Lower leg skin (tissue), 4 donors: ENCODE measurements around the gene CGB5. TPM values are rescaled to one million over a fixed set of nuclear protein-coding genes. Genes with fewer than 3 reads are reported as not detected.
A peak's percentile ranks its signal among the peaks of the same experiment; 100 is the strongest.
"Not testable (repeated sequence)": the region's sequence is repeated elsewhere in the genome, so short reads cannot be mapped to it uniquely, and the experiment has no call there.

ENCODE experiments used
- DNase-seq, 2 donors: peaks; one replicate each; pipeline ENCODE4 v3.0.0-alpha.2; 2019; ENCODE audit warnings: low spot score in 2 of 2
- H3K4me3 ChIP-seq: fragments of 200-600 bp; sonication (generic); 2 replicates; pipeline ENCODE4 v1.5.1; 2017; ENCODE audit warnings: mild to moderate bottlenecking, low read depth; ENCODE audit not compliant: poor library complexity, severe bottlenecking
- POLR2A ChIP-seq, 2 donors: fragments of 450-650 bp; IDR thresholded peaks; one replicate each; pipeline ENCODE4 v1.6.1; 2016 to 2017; ENCODE audit warnings: antibody characterized with exemption in 2 of 2, mild to moderate bottlenecking in 1 of 2, moderate library complexity in 1 of 2
- WGBS, 2 donors: methylation state at CpG; one replicate each; pipeline ENCODE4 v1.1.5; 2018; 5-methylcytosine and 5-hydroxymethylcytosine counted together
- intact Hi-C: fragments of 100-400 bp; cut with DNase I; formaldehyde crosslinking; loops from one replicate; pipeline ENCODE4 v1.15.0; 2023; ENCODE audit warnings: low total_unique reads
- total RNA-seq, 4 donors: library from RNA; depleted of rRNA; stranded (reverse); fragments of >200 nt; gene quantifications; one replicate each; pipeline ENCODE4 v1.1.0, GENCODE V29; 2016
- TF ChIP-seq, protein P1 (sequence below), 3 donors: fragments of 450-650 bp; IDR thresholded peaks; one replicate each; pipeline ENCODE4 v1.5.1; 2016; ENCODE audit warnings: antibody characterized with exemption in 3 of 3, mild to moderate bottlenecking in 3 of 3, moderate library complexity in 2 of 3

CGB5 gene
- total RNA-seq, 4 donors from 2014 or later: not detected

- no peak for TF ChIP-seq POLR2A (IDR thresholded peaks at IDR 0.05)
- TF ChIP-seq, protein P1, sequence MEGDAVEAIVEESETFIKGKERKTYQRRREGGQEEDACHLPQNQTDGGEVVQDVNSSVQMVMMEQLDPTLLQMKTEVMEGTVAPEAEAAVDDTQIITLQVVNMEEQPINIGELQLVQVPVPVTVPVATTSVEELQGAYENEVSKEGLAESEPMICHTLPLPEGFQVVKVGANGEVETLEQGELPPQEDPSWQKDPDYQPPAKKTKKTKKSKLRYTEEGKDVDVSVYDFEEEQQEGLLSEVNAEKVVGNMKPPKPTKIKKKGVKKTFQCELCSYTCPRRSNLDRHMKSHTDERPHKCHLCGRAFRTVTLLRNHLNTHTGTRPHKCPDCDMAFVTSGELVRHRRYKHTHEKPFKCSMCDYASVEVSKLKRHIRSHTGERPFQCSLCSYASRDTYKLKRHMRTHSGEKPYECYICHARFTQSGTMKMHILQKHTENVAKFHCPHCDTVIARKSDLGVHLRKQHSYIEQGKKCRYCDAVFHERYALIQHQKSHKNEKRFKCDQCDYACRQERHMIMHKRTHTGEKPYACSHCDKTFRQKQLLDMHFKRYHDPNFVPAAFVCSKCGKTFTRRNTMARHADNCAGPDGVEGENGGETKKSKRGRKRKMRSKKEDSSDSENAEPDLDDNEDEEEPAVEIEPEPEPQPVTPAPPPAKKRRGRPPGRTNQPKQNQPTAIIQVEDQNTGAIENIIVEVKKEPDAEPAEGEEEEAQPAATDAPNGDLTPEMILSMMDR (IDR thresholded peaks at IDR 0.05): no peak
Measured at GRCh38 chr19:49056101-49056901, 12.7 kb downstream of the CGB5 start.

GRCh38 chr19:49056902-49057596, 13.4 kb downstream of the CGB5 start:
- DNase-seq, intact Hi-C loops: not testable (repeated sequence)
- peak overlapping the region; percentile 13 for H3K4me3 ChIP-seq
- WGBS, 2 donors: 2 to 4% methylated on average over 27 to 30 of the region's 34 CpGs

More at GRCh38 chr19:49056101-49056901, 12.7 kb downstream of the CGB5 start:
- peak overlapping the region; percentile 17 for H3K4me3 ChIP-seq
- WGBS, 2 donors: 0 to 1% methylated on average over 38 to 48 of the region's 63 CpGs
- intact Hi-C loops: no loop called here
- peak in 1 of 2 donors; percentile 90 for DNase-seq

- TF ChIP-seq, protein P1 (IDR thresholded peaks at IDR 0.05): no peak
- no peak for TF ChIP-seq POLR2A (IDR thresholded peaks at IDR 0.05)
- peak within 1 kb of the TSS; percentile 13 for H3K4me3 ChIP-seq
- intact Hi-C loops: no loop called here
- DNase-seq: peak; percentile 67 to 95
- WGBS, 2 donors: 3 to 4% methylated on average over 21 to 31 of the region's 38 CpGs
Measured at GRCh38 chr19:49057636-49058234, 14.1 kb downstream of the CGB5 start, which contains the start of gene CGB7. Gene CGB7, minus strand, starts transcription at chr19:49057749. Its CDS starts 2,374 bp downstream, at chr19:49055375.

DNA sequence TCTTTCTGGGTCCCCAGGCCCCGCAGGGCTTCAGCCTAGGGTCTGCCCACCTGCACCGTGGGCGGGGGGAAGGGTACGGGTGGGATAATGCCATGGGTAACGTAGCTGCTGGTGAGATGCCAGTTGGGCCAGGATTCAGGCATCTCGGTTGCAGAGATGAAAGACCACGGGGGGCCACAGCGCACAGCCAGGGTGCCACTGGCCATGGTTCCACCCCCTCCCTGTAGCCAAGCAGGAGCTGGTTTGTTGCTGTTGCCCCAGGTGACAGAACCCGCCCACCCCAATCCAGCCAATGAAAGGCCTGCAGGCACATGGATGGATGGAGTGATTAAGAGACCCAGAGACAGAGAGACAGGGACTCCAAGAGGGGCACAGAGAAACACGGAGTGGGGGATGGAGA, 14.9 kb downstream of the CGB5 start:
- no peak for DNase-seq
- no peak overlapping the region for H3K4me3 ChIP-seq
- WGBS, 2 donors: 32 to 45% methylated on average over 10 of the region's 10 CpGs
- intact Hi-C loops: no loop called here
- TF ChIP-seq, protein P1 (IDR thresholded peaks at IDR 0.05): no peak
- TF ChIP-seq POLR2A (IDR thresholded peaks at IDR 0.05): no peak

DNA sequence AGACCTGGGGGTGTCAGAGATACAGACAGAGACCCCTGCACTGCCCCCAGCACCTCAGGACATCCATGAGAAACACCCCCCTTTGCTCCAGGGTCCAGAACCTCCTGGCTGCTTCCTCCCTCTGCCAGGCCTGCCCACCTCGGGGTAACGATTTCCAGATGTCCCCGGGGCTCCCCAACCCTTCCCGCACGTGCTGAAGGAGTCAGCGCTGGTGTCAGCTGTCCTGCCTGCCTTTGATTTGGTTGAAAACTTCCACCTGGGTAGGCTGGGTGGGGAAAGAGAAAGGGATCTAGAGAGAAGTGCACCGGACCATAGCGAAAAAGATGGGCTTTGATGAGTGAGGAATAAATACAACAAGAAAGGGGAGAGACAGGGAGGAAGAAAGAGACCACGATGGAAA, 15.4 kb downstream of the CGB5 start:
- 34 to 37% methylated on average over 9 of the region's 9 CpGs for WGBS, 2 donors
- TF ChIP-seq POLR2A (IDR thresholded peaks at IDR 0.05): no peak
- TF ChIP-seq, protein P1 (IDR thresholded peaks at IDR 0.05): no peak
- intact Hi-C loops: no loop called here
- H3K4me3 ChIP-seq: no peak overlapping the region
- no peak for DNase-seq

DNA sequence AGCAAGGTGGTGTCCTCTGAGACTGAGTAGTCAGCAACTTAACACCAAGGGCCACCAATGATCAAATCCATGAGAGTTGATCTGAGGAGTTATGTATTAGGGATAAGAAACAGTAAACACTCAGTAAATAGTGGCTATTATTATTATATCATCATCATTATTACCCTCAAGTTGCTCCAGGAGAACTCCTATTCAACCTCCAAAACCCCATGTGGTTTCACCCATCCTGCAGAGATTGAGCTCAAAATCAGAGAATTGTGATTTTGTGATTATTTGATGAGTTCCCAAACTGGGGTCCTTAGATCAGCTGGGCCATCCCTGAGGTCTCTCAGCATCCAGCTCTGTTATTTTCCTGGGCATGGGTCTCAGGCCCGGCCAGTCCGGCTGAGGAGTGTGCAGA, 17.4 kb downstream of the CGB5 start:
- 95 to 100% methylated on average over 2 of the region's 2 CpGs for WGBS, 2 donors
- intact Hi-C loops: no loop called here
- no peak for DNase-seq

More for the DNA sequence above, 17.4 kb downstream of the CGB5 start:
- H3K4me3 ChIP-seq: no peak overlapping the region
- TF ChIP-seq POLR2A (IDR thresholded peaks at IDR 0.05): no peak
- TF ChIP-seq, protein P1 (IDR thresholded peaks at IDR 0.05): no peak
